ENCODE measurements around the gene SLC31A1. TPM values are rescaled to one million over a fixed set of nuclear protein-coding genes. Genes with fewer than 3 reads are reported as not detected.

Gene SLC31A1
- total and polyA plus RNA-seq, 2 of the 13 experiments (the other 11 are each of a cell fraction or from before 2014, with no cell fraction given) = 62.9 to 70.0 TPM

- TF ChIP-seq TOE1 (CRISPR knock-in tag; IDR thresholded peaks at IDR 0.05) (peak; percentile 74), DPF2 (CRISPR knock-in tag; IDR thresholded peaks at IDR 0.05; ENCODE audit: borderline replicate concordance, low read depth) (no peak), ZMAT3 (CRISPR knock-in tag; conservative IDR thresholded peaks at IDR 0.05) (0 out of 2 replicates have a peak, but pooled peaks have one; percentile 20), PRMT3 (CRISPR knock-in tag; IDR thresholded peaks at IDR 0.05; ENCODE audit: borderline replicate concordance, low read depth) (no peak), HOXA7 (CRISPR knock-in tag; IDR thresholded peaks at IDR 0.05) (no peak), SIX4 (CRISPR knock-in tag; IDR thresholded peaks at IDR 0.05) (0 out of 2 replicates have a peak, but pooled peaks have one; percentile 23), SIX1 (CRISPR knock-in tag; IDR thresholded peaks at IDR 0.05; ENCODE audit: borderline replicate concordance) (no peak), HOXD1 (CRISPR knock-in tag; IDR thresholded peaks at IDR 0.05) (0 out of 2 replicates have a peak, but pooled peaks have one; percentile 36), KDM5A (IDR thresholded peaks at IDR 0.05; ENCODE audit: borderline replicate concordance, low read length) (peak; percentile 95), ZNF292 (CRISPR knock-in tag; IDR thresholded peaks at IDR 0.05; ENCODE audit: borderline replicate concordance, low read depth) (peak; percentile 51; the same call in 1 of the 2 replicates), PTBP1 (IDR thresholded peaks at IDR 0.05; ENCODE audit: low read depth, low read length, poor library complexity, severe bottlenecking) (no peak), ZNF841 (CRISPR knock-in tag; IDR thresholded peaks at IDR 0.05; ENCODE audit: borderline replicate concordance) (no peak), THAP11 (CRISPR knock-in tag; IDR thresholded peaks at IDR 0.05) (peak; percentile 94), ZEB1 (IDR thresholded peaks at IDR 0.05; ENCODE audit: insufficient replicate concordance, low read depth) (no peak), UBTF (CRISPR knock-in tag; IDR thresholded peaks at IDR 0.05) (peak; percentile 70), HNRNPL (IDR thresholded peaks at IDR 0.05; ENCODE audit: low read depth, low read length) (0 out of 2 replicates have a peak, but pooled peaks have one; percentile 28), SMC3 (IDR thresholded peaks at IDR 0.05; ENCODE audit: low read length) (no peak), MTF1 (CRISPR knock-in tag; IDR thresholded peaks at IDR 0.05) (no peak), RAD21 (CRISPR knock-in tag; IDR thresholded peaks at IDR 0.05) (no peak), JARID2 (CRISPR knock-in tag; IDR thresholded peaks at IDR 0.05; ENCODE audit: insufficient replicate concordance) (no peak), ZSCAN25 (CRISPR knock-in tag; IDR thresholded peaks at IDR 0.05) (no peak), PITX1 (CRISPR knock-in tag; IDR thresholded peaks at IDR 0.05) (peak; percentile 52; the same call in 1 of the 2 replicates), GATAD2A (CRISPR knock-in tag; IDR thresholded peaks at IDR 0.05) (peak; percentile 43), ZNF501 (CRISPR knock-in tag; IDR thresholded peaks at IDR 0.05) (peak; percentile 69), CHCHD3 (CRISPR knock-in tag; IDR thresholded peaks at IDR 0.05) (no peak), ZNF33A (CRISPR knock-in tag; IDR thresholded peaks at IDR 0.05; ENCODE audit: borderline replicate concordance) (no peak), KDM3A (CRISPR knock-in tag; IDR thresholded peaks at IDR 0.05; ENCODE audit: low read depth) (no peak), NFE2L2 (IDR thresholded peaks at IDR 0.05; ENCODE audit: low read length) (no peak), ZNF230 (CRISPR knock-in tag; IDR thresholded peaks at IDR 0.05) (no peak; the same call in none of the 2 replicates), ZNF543 (CRISPR knock-in tag; IDR thresholded peaks at IDR 0.05) (peak; percentile 56; the same call in 1 of the 2 replicates), ELF3 (CRISPR knock-in tag; IDR thresholded peaks at IDR 0.05) (peak; percentile 87), CENPX (CRISPR knock-in tag; IDR thresholded peaks at IDR 0.05) (no peak)
These were observed at the start of gene SLC31A1, which contains the start of gene FKBP15 (continued) for GRCh38 chr9:113221003-113221799.

All from HepG2 (cell line).